H9 (cell line): Measurements from ENCODE around the gene BASP1. TPM values are rescaled to one million over a fixed set of nuclear protein-coding genes. Genes with fewer than 3 reads are reported as not detected.

ENCODE experiments used
- DNase-seq: peaks from one replicate; pipeline ENCODE4 v3.0.0-alpha.2; 2017
- H2AFZ ChIP-seq: one replicate; pipeline ENCODE4 v1.6.1; 2013; ENCODE audit warnings: mild to moderate bottlenecking, low read length, control low read depth, moderate library complexity
- H2AK5ac ChIP-seq: 2 replicates; pipeline ENCODE4 v1.6.1; 2013; ENCODE audit warnings: low read length, control low read depth, mixed read lengths; ENCODE audit not compliant: insufficient read length
- H2BK120ac ChIP-seq: one replicate; pipeline ENCODE4 v1.6.1; 2013; ENCODE audit warnings: low read depth, mild to moderate bottlenecking, low read length, control low read depth, inconsistent platforms; ENCODE audit not compliant: poor library complexity, severe bottlenecking
- H2BK12ac ChIP-seq: 2 replicates; pipeline ENCODE4 v1.6.1; 2013; ENCODE audit warnings: low read length, control low read depth, mixed read lengths, low read depth; ENCODE audit not compliant: insufficient read length
- H2BK15ac ChIP-seq: 2 replicates; pipeline ENCODE4 v1.6.1; 2013; ENCODE audit warnings: low read depth, low read length, control low read depth
- H2BK20ac ChIP-seq: one replicate; pipeline ENCODE4 v1.6.1; 2013; ENCODE audit warnings: low read depth, mild to moderate bottlenecking, low read length, control low read depth, inconsistent platforms; ENCODE audit not compliant: poor library complexity, severe bottlenecking
- H2BK5ac ChIP-seq: 2 replicates; pipeline ENCODE4 v1.6.1; 2013; ENCODE audit warnings: low read length, control low read depth, mixed read lengths; ENCODE audit not compliant: insufficient read length
- H3K14ac ChIP-seq: 2 replicates; pipeline ENCODE4 v1.6.1; 2013; ENCODE audit warnings: low read length, control low read depth; ENCODE audit not compliant: insufficient read depth
- H3K18ac ChIP-seq: 2 replicates; pipeline ENCODE4 v1.6.1; 2013; ENCODE audit warnings: low read depth, mild to moderate bottlenecking, mixed read lengths, low read length, control low read depth; ENCODE audit not compliant: insufficient read length
- H3K23ac ChIP-seq: 2 replicates; pipeline ENCODE4 v1.6.1; 2013; ENCODE audit warnings: low read length, control low read depth, mixed read lengths, low read depth; ENCODE audit not compliant: insufficient read length
- H3K23me2 ChIP-seq: 2 replicates; pipeline ENCODE4 v1.6.1; 2013; ENCODE audit warnings: low read depth, mild to moderate bottlenecking, mixed read lengths, low read length, control low read depth; ENCODE audit not compliant: insufficient read length, poor library complexity, severe bottlenecking
- H3K27ac ChIP-seq: 2 replicates; pipeline ENCODE4 v1.5.1; 2013; ENCODE audit warnings: low read length, control low read depth, mixed read lengths, low read depth; ENCODE audit not compliant: insufficient read length
- H3K27me3 ChIP-seq: 2 replicates; pipeline ENCODE4 v1.6.1; 2013; ENCODE audit warnings: low read length, control low read depth, inconsistent platforms; ENCODE audit not compliant: insufficient read depth
- H3K4ac ChIP-seq: 2 replicates; pipeline ENCODE4 v1.6.1; 2013; ENCODE audit warnings: low read depth, mild to moderate bottlenecking, control low read depth, inconsistent platforms, low read length, moderate library complexity
- H3K4me1 ChIP-seq: 2 replicates; pipeline ENCODE4 v1.6.1; 2013; ENCODE audit warnings: low read length, control low read depth, inconsistent platforms; ENCODE audit not compliant: insufficient read depth
- H3K4me2 ChIP-seq: 2 replicates; pipeline ENCODE4 v1.6.1; 2013; ENCODE audit warnings: low read length, control low read depth, mixed read lengths; ENCODE audit not compliant: insufficient read length, insufficient read depth
- H3K56ac ChIP-seq: 2 replicates; pipeline ENCODE4 v1.6.1; 2013; ENCODE audit warnings: low read depth, mild to moderate bottlenecking, mixed read lengths, low read length, control low read depth; ENCODE audit not compliant: insufficient read length
- H3K79me1 ChIP-seq: 2 replicates; pipeline ENCODE4 v1.6.1; 2013; ENCODE audit warnings: low read depth, mild to moderate bottlenecking, moderate library complexity, low read length, control low read depth, inconsistent platforms; ENCODE audit not compliant: insufficient read depth, poor library complexity, severe bottlenecking
- H3K79me2 ChIP-seq: 2 replicates; pipeline ENCODE4 v1.6.1; 2013; ENCODE audit warnings: low read length, control low read depth, inconsistent platforms; ENCODE audit not compliant: insufficient read depth
- H3K9ac ChIP-seq: 2 replicates; pipeline ENCODE4 v1.6.1; 2013; ENCODE audit warnings: low read length, control low read depth, mixed read lengths; ENCODE audit not compliant: insufficient read length; ENCODE audit errors: extremely low read depth
- H3K9me3 ChIP-seq: one replicate; pipeline ENCODE4 v1.6.1; 2013; ENCODE audit warnings: low read depth, low read length, inconsistent platforms; ENCODE audit not compliant: control insufficient read depth
- H3T11ph ChIP-seq: one replicate; pipeline ENCODE4 v1.6.1; 2013; ENCODE audit warnings: mild to moderate bottlenecking, low read length, control low read depth, inconsistent platforms
- H4K20me1 ChIP-seq: one replicate; pipeline ENCODE4 v1.6.1; 2013; ENCODE audit not compliant: control insufficient read depth, insufficient read length, insufficient read depth
- H4K5ac ChIP-seq: 2 replicates; pipeline ENCODE4 v1.6.1; 2013; ENCODE audit warnings: low read depth, mild to moderate bottlenecking, mixed read lengths, low read length, control low read depth; ENCODE audit not compliant: insufficient read length
- H4K8ac ChIP-seq: replicated peaks from 2 replicates; pipeline ENCODE4 v1.6.1; 2013; ENCODE audit warnings: low read length, control low read depth, mixed read lengths, low read depth; ENCODE audit not compliant: insufficient read length
- H4K91ac ChIP-seq: 2 replicates; pipeline ENCODE4 v1.6.1; 2013; ENCODE audit warnings: low read depth, mild to moderate bottlenecking, moderate library complexity, mixed read lengths, low read length, control low read depth; ENCODE audit not compliant: insufficient read length
- H3K27ac Mint-ChIP-seq, 3 experiments: 2 replicates in 2 of 3; 3 replicates in 1 of 3; pipeline ENCODE4 v1.8.0; 2020 to 2021; ENCODE audit warnings: mixed read lengths in 3 of 3, mild to moderate bottlenecking in 1 of 3, moderate library complexity in 1 of 3
- H3K27me3 Mint-ChIP-seq: 2 replicates; pipeline ENCODE4 v1.8.0; 2021; ENCODE audit warnings: low read depth, mild to moderate bottlenecking, moderate library complexity, mixed read lengths
- H3K36me3 Mint-ChIP-seq, 3 experiments: 2 replicates in 2 of 3; 3 replicates in 1 of 3; pipeline ENCODE4 v1.8.0; 2020 to 2021; ENCODE audit warnings: low read depth in 3 of 3, mixed read lengths in 3 of 3; ENCODE audit not compliant: insufficient read depth in 1 of 3
- H3K4me1 Mint-ChIP-seq, 2 experiments: 2 replicates each; pipeline ENCODE4 v1.8.0; 2020; ENCODE audit warnings: mixed read lengths in 2 of 2
- H3K4me3 Mint-ChIP-seq, 2 experiments: 2 replicates in 1 of 2; 3 replicates in 1 of 2; pipeline ENCODE4 v1.8.0; 2020 to 2021; ENCODE audit warnings: mild to moderate bottlenecking in 2 of 2, mixed read lengths in 2 of 2, moderate library complexity in 1 of 2
- H3K9me3 Mint-ChIP-seq, 2 experiments: 2 replicates in 1 of 2; 3 replicates in 1 of 2; pipeline ENCODE4 v1.8.0; 2020; ENCODE audit warnings: mild to moderate bottlenecking in 2 of 2, mixed read lengths in 2 of 2, moderate library complexity in 1 of 2
- WGBS: extraction: QIAGEN DNeasy Blood & Tissue Kit; methylation state at CpG from one replicate; pipeline ENCODE4 v1.1.7; 2013; ENCODE audit warnings: missing lambda C conversion rate, low lambda C conversion rate, mixed read lengths; ENCODE audit not compliant: insufficient read length; ENCODE audit errors: extremely low coverage; 5-methylcytosine and 5-hydroxymethylcytosine counted together
- total RNA-seq: library from RNA; stranded (reverse); gene quantifications from 2 replicates; pipeline ENCODE4 v1.2.1, GENCODE V29; 2021
- TF ChIP-seq, protein P1 (sequence below): fragments of 200-600 bp; sonication (generic); conservative IDR thresholded peaks from 3 replicates; pipeline ENCODE4 v1.8.0; 2021; ENCODE audit warnings: antibody characterized with exemption, mild to moderate bottlenecking

BASP1 gene
- total RNA-seq, 1 experiment from 2014 or later = 180 TPM

DNA sequence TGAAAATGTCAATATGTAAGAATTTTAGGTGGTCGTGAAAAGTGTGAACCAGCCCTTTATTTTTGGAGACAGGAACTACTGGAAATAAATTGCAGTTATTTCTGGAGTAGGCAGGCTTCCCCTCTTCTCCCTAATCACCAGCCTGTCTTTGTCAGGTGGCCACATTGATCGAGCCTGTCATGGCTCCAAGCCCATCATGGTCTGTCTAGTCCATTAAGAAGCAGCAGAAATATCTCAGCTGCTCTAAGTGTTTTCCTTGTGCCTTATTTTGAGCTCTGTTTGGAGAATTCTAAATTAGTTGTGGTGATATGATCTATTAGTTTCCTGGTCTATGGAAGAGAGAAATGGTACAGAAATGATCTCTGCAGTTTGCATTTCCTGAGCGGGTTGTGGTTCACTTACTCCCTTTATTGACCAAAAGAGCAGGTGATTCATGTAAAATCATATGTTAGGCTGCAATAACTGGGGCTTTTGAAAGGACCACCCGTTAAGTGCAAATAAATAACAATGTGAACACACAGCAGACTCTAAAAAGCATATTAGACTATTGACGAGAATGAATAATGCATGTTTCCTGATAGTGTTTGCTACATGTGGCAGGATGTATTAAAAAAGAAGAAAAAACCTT is 42.3 kb downstream of the BASP1 start:
- H4K20me1 ChIP-seq = no peaks in the 10 kb centered on the region
- TF ChIP-seq, protein P1, sequence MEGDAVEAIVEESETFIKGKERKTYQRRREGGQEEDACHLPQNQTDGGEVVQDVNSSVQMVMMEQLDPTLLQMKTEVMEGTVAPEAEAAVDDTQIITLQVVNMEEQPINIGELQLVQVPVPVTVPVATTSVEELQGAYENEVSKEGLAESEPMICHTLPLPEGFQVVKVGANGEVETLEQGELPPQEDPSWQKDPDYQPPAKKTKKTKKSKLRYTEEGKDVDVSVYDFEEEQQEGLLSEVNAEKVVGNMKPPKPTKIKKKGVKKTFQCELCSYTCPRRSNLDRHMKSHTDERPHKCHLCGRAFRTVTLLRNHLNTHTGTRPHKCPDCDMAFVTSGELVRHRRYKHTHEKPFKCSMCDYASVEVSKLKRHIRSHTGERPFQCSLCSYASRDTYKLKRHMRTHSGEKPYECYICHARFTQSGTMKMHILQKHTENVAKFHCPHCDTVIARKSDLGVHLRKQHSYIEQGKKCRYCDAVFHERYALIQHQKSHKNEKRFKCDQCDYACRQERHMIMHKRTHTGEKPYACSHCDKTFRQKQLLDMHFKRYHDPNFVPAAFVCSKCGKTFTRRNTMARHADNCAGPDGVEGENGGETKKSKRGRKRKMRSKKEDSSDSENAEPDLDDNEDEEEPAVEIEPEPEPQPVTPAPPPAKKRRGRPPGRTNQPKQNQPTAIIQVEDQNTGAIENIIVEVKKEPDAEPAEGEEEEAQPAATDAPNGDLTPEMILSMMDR = no peak
- H3K4me2 ChIP-seq = no peak overlapping the region
- H3K27ac ChIP-seq = no peak overlapping the region
- H4K8ac ChIP-seq = no peak overlapping the region
- H3K4ac ChIP-seq = no peak overlapping the region
- no peaks in the 10 kb centered on the region; the same call in 1 of the 2 replicates for H3K4me1 ChIP-seq
- H3K9ac ChIP-seq = no peak overlapping the region
- Mint-ChIP-seq H3K4me1 (peaks cover 64% of the 10 kb centered on the region in 2 experiments), H3K27ac (peak overlapping the region; percentile 9 to 12 (median 10); a peak in 2 of 7 replicates), H3K36me3 (peaks cover 53 to 74% (median 64%) of the 10 kb centered on the region in 3 experiments), H3K4me3 (no peak overlapping the region), H3K9me3 (peaks cover 8 to 17% of the 10 kb centered on the region in 2 experiments; a peak in 4 of 5 replicates), H3K27me3 (no peaks in the 10 kb centered on the region)
- no peak overlapping the region for H3K56ac ChIP-seq
- H2BK12ac ChIP-seq = no peak overlapping the region
- H3K27me3 ChIP-seq = no peaks in the 10 kb centered on the region
- no peaks in the 10 kb centered on the region for H3K9me3 ChIP-seq
- no peak overlapping the region for H3T11ph ChIP-seq
- H4K91ac ChIP-seq = no peak overlapping the region
- H3K79me2 ChIP-seq = peaks cover 16% of the 10 kb centered on the region; the same call in 1 of the 2 replicates
- peaks cover 5% of the 10 kb centered on the region for H3K79me1 ChIP-seq
- H3K14ac ChIP-seq = no peak overlapping the region
- H2BK5ac ChIP-seq = no peak overlapping the region
- no peak overlapping the region for H2BK15ac ChIP-seq
- H2BK20ac ChIP-seq = no peak overlapping the region
- H2AK5ac ChIP-seq = no peak overlapping the region
- no peak overlapping the region for H3K18ac ChIP-seq
- no peaks in the 10 kb centered on the region for H3K23me2 ChIP-seq
- no peak overlapping the region for H4K5ac ChIP-seq
- no peak overlapping the region for H2AFZ ChIP-seq
- no peak overlapping the region for H3K23ac ChIP-seq
- WGBS = no CpG with 5 or more reads among the region's 5 CpGs
- DNase-seq = no peak
- no peak overlapping the region for H2BK120ac ChIP-seq
